Amniotic epithelial cell (primary cell): ENCODE measurements around the gene PLPP7.

ENCODE experiments used
- DNase-seq: peaks from one replicate; pipeline ENCODE4 v3.0.0-alpha.2; 2010; ENCODE audit warnings: low read depth

The PLPP7 gene

GRCh38 chr9:131303381-131304321 lies 14.1 kb downstream of the PLPP7 start:
- no peak for DNase-seq

GRCh38 chr9:131304676-131305355 lies 15.3 kb downstream of the PLPP7 start:
- DNase-seq, result peak; percentile 25

GRCh38 chr9:131306397-131307004 lies 17.0 kb downstream of the PLPP7 start:
- no peak for DNase-seq

- DNase-seq, result no peak
Observed at GRCh38 chr9:131307974-131308373, 18.5 kb downstream of the PLPP7 start.

- DNase-seq, result no peak
Observed at GRCh38 chr9:131308452-131308851, 18.9 kb downstream of the PLPP7 start.

GRCh38 chr9:131308906-131309529 lies 19.5 kb downstream of the PLPP7 start:
- no peak for DNase-seq

- DNase-seq, result no peak
Observed at GRCh38 chr9:131309530-131310276, 20.2 kb downstream of the PLPP7 start.

GRCh38 chr9:131310833-131311554 lies 21.5 kb downstream of the PLPP7 start:
- no peak for DNase-seq

- no peak for DNase-seq
Observed at GRCh38 chr9:131312246-131312645, 22.7 kb downstream of the PLPP7 start.

- DNase-seq, result no peak
Observed at GRCh38 chr9:131312822-131313770, 23.6 kb downstream of the PLPP7 start.

GRCh38 chr9:131318231-131319085 lies 28.9 kb downstream of the PLPP7 start:
- no peak for DNase-seq

GRCh38 chr9:131319486-131319885 lies 30.0 kb downstream of the PLPP7 start:
- DNase-seq, result no peak

GRCh38 chr9:131320031-131320685 lies 30.6 kb downstream of the PLPP7 start:
- DNase-seq, result no peak

- DNase-seq, result no peak
Observed at GRCh38 chr9:131323629-131324028, 34.1 kb downstream of the PLPP7 start.

GRCh38 chr9:131324736-131325679 lies 35.5 kb downstream of the PLPP7 start:
- no peak for DNase-seq

GRCh38 chr9:131329241-131329641 lies 39.7 kb downstream of the PLPP7 start:
- no peak for DNase-seq
